Stimulated activated CD4-positive, alpha-beta T cell treated with anti-CD3 and anti-CD28 coated beads, Interleukin-2, amount 100 ng/mL, for 24 hours (primary cell): ENCODE measurements around the gene PLA2G2C.

Experiments
- DNase-seq, 2 donors: peaks; one replicate each; pipeline ENCODE4 v3.0.0-alpha.2; 2020

The PLA2G2C gene

GRCh38 chr1:20183035-20183434 is 3.3 kb downstream of the PLA2G2C start:
- no peak for DNase-seq

- DNase-seq, result no peak
Observed at GRCh38 chr1:20182415-20182814, 3.9 kb downstream of the PLA2G2C start.

GRCh38 chr1:20180844-20181207 is 5.5 kb downstream of the PLA2G2C start:
- no peak for DNase-seq

GRCh38 chr1:20180129-20180843 is 6.0 kb downstream of the PLA2G2C start:
- DNase-seq, result no peak

GRCh38 chr1:20179371-20180128 is 6.8 kb downstream of the PLA2G2C start:
- DNase-seq, result no peak

GRCh38 chr1:20178634-20179370 is 7.5 kb downstream of the PLA2G2C start:
- no peak for DNase-seq

GRCh38 chr1:20174937-20175666 is 11.2 kb downstream of the PLA2G2C start:
- no peak for DNase-seq

GRCh38 chr1:20172033-20172590 is 14.2 kb downstream of the PLA2G2C start:
- no peak for DNase-seq

- DNase-seq, result no peak
Observed at GRCh38 chr1:20169932-20170331, 16.4 kb downstream of the PLA2G2C start.

GRCh38 chr1:20168564-20169491 is 17.5 kb downstream of the PLA2G2C start:
- DNase-seq, result no peak

GRCh38 chr1:20167126-20167525 is 19.2 kb downstream of the PLA2G2C start:
- no peak for DNase-seq

GRCh38 chr1:20166051-20166450 is 20.3 kb downstream of the PLA2G2C start:
- DNase-seq, result no peak

- no peak for DNase-seq
Observed at GRCh38 chr1:20165522-20165951, 20.8 kb downstream of the PLA2G2C start.

GRCh38 chr1:20164694-20165202 is 21.6 kb downstream of the PLA2G2C start:
- no peak for DNase-seq

GRCh38 chr1:20160034-20160433 is 26.3 kb downstream of the PLA2G2C start:
- DNase-seq, result no peak

- peak in 1 of 2 donors; percentile 34 for DNase-seq
Observed at GRCh38 chr1:20158358-20159070, 27.8 kb downstream of the PLA2G2C start.

GRCh38 chr1:20154301-20154831 is 32.0 kb downstream of the PLA2G2C start:
- no peak for DNase-seq

GRCh38 chr1:20153000-20153418 is 33.3 kb downstream of the PLA2G2C start:
- no peak for DNase-seq

- no peak for DNase-seq
Observed at GRCh38 chr1:20152599-20152930, 33.8 kb downstream of the PLA2G2C start.

- peak; percentile 84 to 85 for DNase-seq
Observed at GRCh38 chr1:20151906-20152598, 34.3 kb downstream of the PLA2G2C start.
